ENCODE data around the gene MAP3K20.

The MAP3K20 gene

GRCh38 chr2:173136067-173136466 lies 60.4 kb downstream of the MAP3K20 start:
- DNase-seq, result no peak
- peaks cover 11% of the 10 kb centered on the region for H3K27me3 Mint-ChIP-seq
- CTCF ChIA-PET, result no interaction called here

DNA sequence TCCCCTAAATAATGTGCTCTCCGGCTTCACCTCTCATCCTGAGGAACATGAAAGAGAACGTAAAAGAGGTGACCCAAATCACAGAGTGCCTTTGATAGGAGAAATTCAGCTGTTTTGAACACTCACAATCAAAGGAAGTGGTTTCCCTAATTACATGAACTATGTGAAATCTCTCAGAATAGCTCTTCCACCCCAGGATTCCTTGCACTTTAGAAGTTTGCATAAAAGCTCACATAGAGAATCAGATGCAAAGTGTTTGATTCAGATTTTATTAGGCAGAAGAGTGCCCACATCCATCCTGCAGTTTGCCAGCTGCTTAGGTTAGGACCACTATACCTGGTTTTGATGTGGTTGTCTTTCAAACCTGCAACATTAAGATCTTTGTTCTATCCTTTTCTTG lies 61.0 kb downstream of the MAP3K20 start:
- CTCF ChIA-PET, result interaction anchor here (1.1 kb wide), 1 partner anchor 12 kb away, joined by 3 read pairs; no protein-coding TSS in a partner anchor
- Mint-ChIP-seq H3K27ac (no peak overlapping the region), H3K27me3 (peaks cover 10% of the 10 kb centered on the region), H3K4me1 (peaks cover 52% of the 10 kb centered on the region), H3K9me3 (peaks cover 6% of the 10 kb centered on the region), H3K4me3 (no peak overlapping the region), H3K36me3 (peaks cover 7% of the 10 kb centered on the region)
- no peak for DNase-seq

More at GRCh38 chr2:173136067-173136466, 60.4 kb downstream of the MAP3K20 start:
- peaks cover 2% of the 10 kb centered on the region for H3K36me3 Mint-ChIP-seq
- no peak overlapping the region for H3K4me3 Mint-ChIP-seq
- peaks cover 52% of the 10 kb centered on the region for H3K4me1 Mint-ChIP-seq
- H3K27ac Mint-ChIP-seq, result no peak overlapping the region
- H3K9me3 Mint-ChIP-seq, result peaks cover under 1% of the 10 kb centered on the region

DNA sequence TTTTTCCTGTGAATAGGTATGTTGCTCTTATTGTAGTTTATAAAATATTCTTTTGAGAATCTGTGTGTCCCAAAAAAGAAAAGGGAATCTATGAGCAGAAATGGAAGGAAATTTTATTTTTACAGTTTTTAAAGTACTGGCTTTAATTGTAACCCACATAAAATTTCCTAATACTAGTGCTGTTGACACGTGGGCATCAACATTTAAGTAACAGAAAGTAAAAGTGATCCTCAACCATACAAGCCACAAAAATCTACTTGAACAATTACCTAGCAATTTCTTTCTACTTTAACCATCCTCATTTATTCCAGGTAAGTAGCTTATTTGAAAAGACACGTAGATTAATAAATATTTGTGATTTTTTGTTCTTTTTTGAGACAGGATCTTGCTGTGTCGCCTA lies 62.0 kb downstream of the MAP3K20 start:
- CTCF ChIA-PET, result interaction anchor here (1.1 kb wide), 1 partner anchor 11 kb away, joined by 3 read pairs; no protein-coding TSS in a partner anchor
- DNase-seq, result no peak
- Mint-ChIP-seq H3K4me1 (peaks cover 46% of the 10 kb centered on the region), H3K36me3 (peaks cover 10% of the 10 kb centered on the region), H3K27me3 (no peaks in the 10 kb centered on the region), H3K9me3 (peaks cover 8% of the 10 kb centered on the region), H3K27ac (no peak overlapping the region), H3K4me3 (no peak overlapping the region)

DNA sequence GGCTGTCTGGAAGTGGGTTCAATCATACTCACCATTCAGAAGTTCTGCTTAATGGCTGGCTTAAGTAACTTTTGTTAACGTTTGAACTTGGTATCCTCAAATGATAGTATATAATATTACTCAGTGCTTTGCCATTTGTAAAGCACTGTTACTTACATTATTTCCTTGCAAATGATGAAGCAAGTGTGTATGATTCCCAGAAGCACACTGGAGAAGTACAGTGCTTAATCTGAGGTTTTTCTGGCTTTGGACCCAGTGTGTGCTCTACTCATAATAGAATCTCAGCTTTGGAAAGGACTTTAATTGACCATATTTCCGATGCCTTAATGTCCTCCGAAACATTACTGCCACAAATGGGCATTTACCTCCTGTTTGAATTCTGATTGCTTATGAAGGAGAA lies 63.3 kb downstream of the MAP3K20 start:
- CTCF ChIA-PET, result interaction anchor here (1.0 kb wide), 1 partner anchor 60 kb away, joined by 3 read pairs; no protein-coding TSS in a partner anchor

GRCh38 chr2:173141666-173142065 lies 66.0 kb downstream of the MAP3K20 start:
- no peak overlapping the region for H3K4me3 Mint-ChIP-seq
- H3K27ac Mint-ChIP-seq, result no peak overlapping the region
- peaks cover 8% of the 10 kb centered on the region for H3K27me3 Mint-ChIP-seq
- DNase-seq, result no peak
- peaks cover 8% of the 10 kb centered on the region for H3K9me3 Mint-ChIP-seq
- H3K4me1 Mint-ChIP-seq, result peaks cover 13% of the 10 kb centered on the region
- CTCF ChIA-PET, result interaction anchor here (0.7 to 0.8 kb wide), 2 partner anchors 9 to 75 kb away, joined by 3 read pairs; no protein-coding TSS in a partner anchor
- H3K36me3 Mint-ChIP-seq, result peaks cover 8% of the 10 kb centered on the region

More for the DNA sequence above, 63.3 kb downstream of the MAP3K20 start:
- H3K9me3 Mint-ChIP-seq, result peaks cover 8% of the 10 kb centered on the region
- H3K4me1 Mint-ChIP-seq, result peaks cover 38% of the 10 kb centered on the region
- peaks cover 2% of the 10 kb centered on the region for H3K27me3 Mint-ChIP-seq
- H3K27ac Mint-ChIP-seq, result no peak overlapping the region
- peaks cover 10% of the 10 kb centered on the region for H3K36me3 Mint-ChIP-seq
- DNase-seq, result no peak
- H3K4me3 Mint-ChIP-seq, result no peak overlapping the region

DNA sequence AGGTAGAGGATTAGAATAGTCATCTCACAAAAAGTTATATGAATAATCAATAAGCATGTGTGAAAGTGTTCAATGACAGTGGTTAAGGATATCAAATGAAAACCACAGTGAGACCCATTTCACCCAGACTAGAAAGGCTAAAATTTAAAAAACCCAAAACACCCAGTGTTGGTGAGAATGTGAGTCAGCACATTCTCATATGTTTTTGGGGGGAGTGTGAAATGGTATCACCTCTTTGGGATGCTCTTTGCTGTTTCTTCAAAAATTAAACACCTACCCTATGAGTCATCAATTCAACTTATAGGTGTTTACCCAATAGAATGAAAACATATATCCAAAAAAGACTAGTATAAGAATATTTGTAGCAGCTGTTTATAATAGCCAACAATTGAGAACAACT lies 69.8 kb downstream of the MAP3K20 start:
- no peak for DNase-seq
- H3K9me3 Mint-ChIP-seq, result peaks cover 8% of the 10 kb centered on the region
- peaks cover 8% of the 10 kb centered on the region for H3K27me3 Mint-ChIP-seq
- peaks cover 14% of the 10 kb centered on the region for H3K4me1 Mint-ChIP-seq
- no peak overlapping the region for H3K27ac Mint-ChIP-seq
- CTCF ChIA-PET, result no interaction called here
- no peak overlapping the region for H3K4me3 Mint-ChIP-seq
- H3K36me3 Mint-ChIP-seq, result peaks cover 10% of the 10 kb centered on the region

GRCh38 chr2:173146590-173146989 lies 70.9 kb downstream of the MAP3K20 start:
- Mint-ChIP-seq H3K27me3 (peaks cover 8% of the 10 kb centered on the region), H3K36me3 (peaks cover 5% of the 10 kb centered on the region), H3K9me3 (peaks cover 3% of the 10 kb centered on the region), H3K4me3 (no peak overlapping the region), H3K27ac (no peak overlapping the region), H3K4me1 (peaks cover 15% of the 10 kb centered on the region)
- DNase-seq, result no peak
- CTCF ChIA-PET, result no interaction called here

GRCh38 chr2:173148520-173148919 lies 72.9 kb downstream of the MAP3K20 start:
- peaks cover 21% of the 10 kb centered on the region for H3K4me1 Mint-ChIP-seq
- peaks cover 2% of the 10 kb centered on the region for H3K36me3 Mint-ChIP-seq
- CTCF ChIA-PET, result interaction anchor here (0.7 kb wide), 1 partner anchor 11 kb away, joined by 3 read pairs; no protein-coding TSS in a partner anchor
- no peak overlapping the region for H3K27ac Mint-ChIP-seq
- no peak overlapping the region for H3K4me3 Mint-ChIP-seq
- peaks cover 8% of the 10 kb centered on the region for H3K27me3 Mint-ChIP-seq
- H3K9me3 Mint-ChIP-seq, result no peaks in the 10 kb centered on the region
- DNase-seq, result no peak

DNA sequence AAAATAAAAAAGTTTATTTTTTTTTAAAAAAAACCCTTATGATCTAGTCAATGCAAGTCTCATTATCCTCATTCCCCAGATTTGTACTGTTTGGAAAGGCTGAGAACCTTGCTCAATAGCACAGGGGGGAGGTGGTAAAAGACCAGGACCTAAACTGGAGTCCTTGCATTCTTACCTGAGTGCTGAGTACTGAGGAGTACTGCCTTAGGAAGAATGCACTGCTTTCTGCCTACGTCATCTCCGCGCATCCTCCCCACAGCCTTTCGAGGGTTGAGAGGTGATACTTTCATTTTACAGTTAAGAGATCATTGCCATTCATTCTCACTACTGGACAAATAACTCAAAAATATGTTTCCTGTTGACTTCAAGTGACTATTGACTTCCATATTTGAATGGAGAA lies 73.8 kb downstream of the MAP3K20 start:
- DNase-seq, result peak; percentile 61
- CTCF ChIA-PET, result interaction anchor here (0.7 kb wide), 1 partner anchor 12 kb away, joined by 3 read pairs; no protein-coding TSS in a partner anchor
- Mint-ChIP-seq H3K4me3 (no peak overlapping the region), H3K36me3 (peaks cover 2% of the 10 kb centered on the region), H3K4me1 (peaks cover 21% of the 10 kb centered on the region), H3K9me3 (no peaks in the 10 kb centered on the region), H3K27me3 (peaks cover under 1% of the 10 kb centered on the region), H3K27ac (peak overlapping the region; percentile 42)

- DNase-seq, result no peak
- CTCF ChIA-PET, result no interaction called here
- Mint-ChIP-seq H3K36me3 (peaks cover 2% of the 10 kb centered on the region), H3K4me1 (peaks cover 21% of the 10 kb centered on the region), H3K27ac (peak overlapping the region; percentile 42), H3K4me3 (no peak overlapping the region), H3K27me3 (no peaks in the 10 kb centered on the region), H3K9me3 (no peaks in the 10 kb centered on the region)
These were observed 74.4 kb downstream of the MAP3K20 start for GRCh38 chr2:173150087-173150486.

DNA sequence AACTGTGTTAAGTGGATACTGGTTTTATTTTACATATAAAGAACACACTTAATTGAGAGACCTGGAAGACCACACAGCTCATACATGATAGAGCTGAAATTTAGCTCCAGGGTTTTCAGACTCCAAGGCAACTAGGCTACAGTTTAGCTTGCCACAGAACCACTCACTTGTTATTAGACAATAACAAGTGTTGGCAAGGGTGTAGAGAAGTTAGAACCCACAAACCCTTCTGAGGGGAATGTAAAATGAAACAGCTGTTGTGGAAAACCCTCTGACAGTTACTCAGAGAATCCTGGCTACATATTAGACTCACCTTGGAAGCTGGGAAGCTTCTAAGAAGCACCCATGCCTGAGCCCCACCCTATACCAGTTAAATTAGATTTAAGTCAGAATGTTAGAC lies 75.3 kb downstream of the MAP3K20 start:
- CTCF ChIA-PET, result no interaction called here
- Mint-ChIP-seq H3K36me3 (peaks cover 2% of the 10 kb centered on the region), H3K4me3 (no peak overlapping the region), H3K4me1 (peaks cover 21% of the 10 kb centered on the region), H3K9me3 (no peaks in the 10 kb centered on the region), H3K27ac (no peak overlapping the region), H3K27me3 (no peaks in the 10 kb centered on the region)
- DNase-seq, result no peak

GRCh38 chr2:173151671-173152401 lies 76.2 kb downstream of the MAP3K20 start:
- Mint-ChIP-seq H3K9me3 (peaks cover 3% of the 10 kb centered on the region), H3K4me3 (no peak overlapping the region), H3K4me1 (peaks cover 21% of the 10 kb centered on the region), H3K27ac (no peak overlapping the region), H3K36me3 (peaks cover 2% of the 10 kb centered on the region), H3K27me3 (peaks cover 4% of the 10 kb centered on the region)
- CTCF ChIA-PET, result no interaction called here
- DNase-seq, result no peak

- Mint-ChIP-seq H3K27me3 (peaks cover 4% of the 10 kb centered on the region), H3K27ac (no peak overlapping the region), H3K4me3 (no peak overlapping the region), H3K36me3 (peaks cover 2% of the 10 kb centered on the region), H3K9me3 (peaks cover 3% of the 10 kb centered on the region), H3K4me1 (peaks cover 21% of the 10 kb centered on the region)
- CTCF ChIA-PET, result no interaction called here
- DNase-seq, result no peak
These were observed 77.7 kb downstream of the MAP3K20 start for GRCh38 chr2:173153301-173153885.

DNA sequence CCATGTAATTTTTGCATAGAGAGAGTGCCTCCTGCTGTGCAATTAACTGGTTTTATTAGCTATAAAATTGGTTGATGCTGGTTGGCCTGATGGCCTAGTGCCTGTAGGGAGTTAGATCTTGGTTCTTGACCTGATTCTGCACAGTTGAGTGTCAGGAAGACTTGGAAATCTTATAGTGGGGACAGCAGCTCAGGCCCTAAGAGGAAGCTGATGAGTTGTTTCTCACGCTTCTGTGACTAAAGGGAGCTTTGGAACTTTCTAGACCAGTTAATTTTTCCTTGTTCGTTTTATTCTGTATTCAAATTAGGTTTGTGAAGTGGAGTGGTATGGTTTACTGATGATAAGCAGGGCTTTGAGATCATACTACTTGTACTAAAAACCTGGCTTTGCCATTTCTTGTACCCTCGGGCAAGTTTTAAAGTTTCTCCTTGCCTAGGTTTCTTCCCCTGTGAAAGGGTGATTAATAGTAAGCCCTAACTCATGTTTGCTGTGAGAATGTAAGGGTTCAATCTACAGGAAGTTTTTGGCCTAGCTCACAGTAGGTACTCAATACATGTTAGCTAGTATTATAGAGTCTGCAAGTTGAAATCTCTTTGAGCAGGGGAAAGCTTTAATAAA lies 82.1 kb downstream of the MAP3K20 start:
- Mint-ChIP-seq H3K36me3 (no peaks in the 10 kb centered on the region), H3K4me1 (no peaks in the 10 kb centered on the region), H3K27me3 (peaks cover 12% of the 10 kb centered on the region), H3K4me3 (no peak overlapping the region), H3K27ac (no peak overlapping the region), H3K9me3 (peaks cover 3% of the 10 kb centered on the region)
- CTCF ChIA-PET, result interaction anchor here (0.9 kb wide), 1 partner anchor 52 kb away, joined by 3 read pairs; no protein-coding TSS in a partner anchor
- DNase-seq, result no peak

Data from activated naive CD4-positive, alpha-beta T cell treated with anti-CD3 and anti-CD28 coated beads, Interleukin-2, amount 10 ng/mL, durations not matched to agents 7 days and 5 days (primary cell).